ENCODE measurements around the gene GIMAP4. TPM values are rescaled to one million over a fixed set of nuclear protein-coding genes. Genes with fewer than 3 reads are reported as not detected.
"Not testable (repeated sequence)": the region's sequence is repeated elsewhere in the genome, so short reads cannot be mapped to it uniquely, and the experiment has no call there.

GIMAP4 gene
- 168 TPM for polyA plus RNA-seq (2012; ENCODE audit: insufficient read depth, insufficient read length)

DNA sequence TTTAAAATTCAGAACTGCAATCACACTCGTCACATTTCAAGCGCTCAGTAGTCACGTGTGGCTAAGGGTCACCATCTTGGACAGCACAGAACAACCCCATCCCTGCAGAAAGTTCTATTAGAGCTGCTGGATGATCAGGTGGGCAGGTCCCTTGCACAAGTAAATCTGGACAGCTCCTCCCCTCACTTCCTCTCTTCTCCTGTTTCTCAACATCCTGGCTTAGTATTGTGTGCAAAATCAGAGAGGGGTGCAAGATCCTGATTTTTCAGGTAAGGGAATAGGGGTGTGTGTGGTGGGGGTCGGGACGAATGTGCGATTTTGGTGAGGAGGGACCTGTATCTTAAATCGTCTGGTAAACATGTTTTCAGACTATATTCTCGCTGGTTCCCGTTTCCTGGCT is at the start of gene GIMAP4:
Gene GIMAP4, plus strand, starts transcription at position 222 of the 400 bp plus-strand sequence. CDS start 2,512 bp downstream, outside the sequence.
- DNase-seq (ENCODE audit: low read depth, low spot score) = no peak
- H3K4me3 ChIP-seq (ENCODE audit: low read length) = peak within 1 kb of the TSS; percentile 44

DNA sequence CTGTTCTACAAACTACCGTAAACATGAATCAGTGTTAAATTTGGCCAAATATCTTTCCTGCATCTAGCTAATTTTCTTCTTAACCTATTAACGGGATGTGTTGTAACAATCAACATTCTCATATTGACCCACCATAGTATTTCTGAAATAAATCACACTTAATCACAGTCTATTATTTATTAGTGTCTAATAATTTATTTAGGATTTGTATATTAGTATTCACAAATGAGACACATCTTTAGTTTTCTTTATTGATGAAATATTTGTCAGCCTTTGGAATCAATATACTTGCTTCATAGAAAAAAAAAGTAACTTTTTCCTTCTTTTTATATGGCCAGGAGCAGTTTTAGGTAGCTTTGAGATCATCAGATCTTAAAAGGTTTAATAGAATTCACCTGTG is 47.9 kb upstream of the GIMAP4 start:
- no peak for DNase-seq (ENCODE audit: low read depth, low spot score)
- H3K4me3 ChIP-seq (ENCODE audit: low read length) = no peak overlapping the region

DNA sequence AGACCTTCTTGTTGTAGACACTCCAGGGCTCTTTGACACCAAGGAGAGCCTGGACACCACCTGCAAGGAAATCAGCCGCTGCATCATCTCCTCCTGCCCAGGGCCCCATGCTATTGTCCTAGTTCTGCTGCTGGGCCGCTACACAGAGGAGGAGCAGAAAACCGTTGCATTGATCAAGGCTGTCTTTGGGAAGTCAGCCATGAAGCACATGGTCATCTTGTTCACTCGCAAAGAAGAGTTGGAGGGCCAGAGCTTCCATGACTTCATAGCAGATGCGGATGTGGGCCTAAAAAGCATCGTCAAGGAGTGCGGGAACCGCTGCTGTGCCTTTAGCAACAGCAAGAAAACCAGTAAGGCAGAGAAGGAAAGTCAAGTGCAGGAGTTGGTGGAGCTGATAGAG is 47.0 kb upstream of the GIMAP4 start:
- DNase-seq (ENCODE audit: low read depth, low spot score) = no peak
- no peak overlapping the region for H3K4me3 ChIP-seq (ENCODE audit: low read length)

DNA sequence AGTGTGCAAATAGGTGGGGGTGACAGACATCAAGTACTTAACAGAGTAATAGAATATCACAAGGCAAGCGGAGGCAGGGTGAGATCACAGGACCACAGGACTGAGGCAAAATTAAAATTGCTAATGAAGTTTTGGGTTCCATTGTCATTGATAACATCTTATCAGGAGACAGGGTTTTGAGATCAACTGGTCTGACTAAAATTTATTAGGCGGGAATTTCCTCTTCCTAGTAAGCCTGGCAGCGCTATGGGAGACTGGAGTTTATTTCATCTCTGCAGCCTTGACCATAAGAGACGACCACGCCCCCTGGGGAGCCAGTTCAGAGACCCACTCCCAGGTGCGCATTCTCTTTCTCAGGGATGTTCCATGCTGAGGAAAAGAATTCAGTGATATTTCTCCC is 44.3 kb upstream of the GIMAP4 start:
- DNase-seq (ENCODE audit: low read depth, low spot score) = not testable (repeated sequence)

DNA sequence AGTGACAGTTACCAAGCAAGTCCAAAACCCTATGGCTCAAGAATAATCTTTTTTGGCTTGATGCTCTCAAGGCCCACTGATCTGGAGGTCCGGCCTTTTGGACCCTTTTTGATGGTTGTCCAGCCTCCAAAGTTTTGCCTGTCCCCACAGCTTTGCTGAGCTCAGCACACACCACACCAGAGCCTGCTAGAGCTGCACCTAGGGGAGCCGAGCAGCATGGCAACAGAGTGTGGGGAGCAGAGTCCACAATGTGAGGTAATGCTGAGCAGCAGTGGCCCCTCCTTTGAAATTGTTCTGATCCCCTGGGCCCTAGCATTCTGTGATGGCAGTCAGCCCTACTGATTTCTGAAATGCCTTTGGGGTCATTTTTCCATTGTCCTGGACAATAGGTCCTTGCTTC is 43.2 kb upstream of the GIMAP4 start:
- H3K4me3 ChIP-seq (ENCODE audit: low read length) = no peak overlapping the region
- no peak for DNase-seq (ENCODE audit: low read depth, low spot score)

More for the DNA sequence above, 44.3 kb upstream of the GIMAP4 start:
- H3K4me3 ChIP-seq (ENCODE audit: low read length) = not testable (repeated sequence)

DNA sequence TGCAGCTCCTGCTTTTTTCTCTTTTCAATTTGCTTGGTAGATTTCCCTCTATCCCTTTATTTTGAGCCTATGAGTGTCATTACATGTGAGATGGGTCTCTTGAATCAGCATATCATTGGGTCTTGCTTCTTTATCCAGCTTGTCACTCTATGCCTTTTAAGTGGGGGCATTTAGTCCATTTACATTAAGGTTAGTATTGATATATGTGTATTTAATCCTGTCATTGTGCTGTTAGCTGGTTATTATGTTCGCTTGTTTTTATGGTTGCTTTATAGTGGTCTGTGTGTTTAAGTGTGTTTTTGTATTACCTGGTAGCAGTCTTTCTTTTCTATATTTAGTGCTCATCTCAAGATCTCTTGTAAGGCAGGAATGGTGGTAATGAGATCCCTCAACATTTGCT is 35.5 kb upstream of the GIMAP4 start:
- H3K4me3 ChIP-seq (ENCODE audit: low read length) = no peak overlapping the region
- no peak for DNase-seq (ENCODE audit: low read depth, low spot score)

DNA sequence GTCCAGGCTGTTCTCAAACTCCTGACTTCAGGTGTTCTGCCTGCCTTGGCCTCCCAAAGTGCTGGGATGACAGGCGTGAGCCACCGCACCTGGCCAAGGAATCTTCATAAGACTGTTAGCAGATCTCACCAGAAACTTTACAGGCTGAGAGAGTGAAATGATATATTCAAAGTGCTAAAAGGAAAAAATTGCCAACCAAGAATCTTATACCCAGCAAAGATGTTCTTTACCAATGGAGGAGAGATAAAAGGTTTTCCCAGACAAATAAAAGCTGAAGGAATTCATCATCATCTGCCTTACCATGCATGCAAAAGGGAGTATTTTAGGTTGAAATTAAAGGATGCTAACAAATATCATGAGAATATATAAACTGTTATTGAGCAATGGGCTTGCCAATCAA is 28.9 kb upstream of the GIMAP4 start:
- DNase-seq (ENCODE audit: low read depth, low spot score) = no peak
- no peak overlapping the region for H3K4me3 ChIP-seq (ENCODE audit: low read length)

DNA sequence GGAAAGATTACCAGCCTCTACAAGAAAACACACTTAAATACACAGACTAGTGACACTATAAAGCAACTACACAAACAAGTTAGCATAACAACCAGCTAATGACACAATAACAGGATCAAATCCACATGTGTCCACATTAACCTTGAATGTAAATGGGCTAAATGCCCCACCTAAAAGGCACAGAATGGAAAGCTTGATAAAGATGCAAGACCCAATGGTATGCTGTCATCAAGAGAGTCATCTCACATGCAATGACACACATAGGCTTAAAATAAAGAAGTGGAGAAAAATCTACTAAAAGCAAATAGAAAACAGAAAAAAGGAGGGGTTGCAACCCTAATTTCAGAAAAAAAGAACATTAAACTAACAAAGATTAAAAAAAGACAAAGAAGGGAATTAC is 14.0 kb upstream of the GIMAP4 start:
- DNase-seq (ENCODE audit: low read depth, low spot score) = no peak

DNA sequence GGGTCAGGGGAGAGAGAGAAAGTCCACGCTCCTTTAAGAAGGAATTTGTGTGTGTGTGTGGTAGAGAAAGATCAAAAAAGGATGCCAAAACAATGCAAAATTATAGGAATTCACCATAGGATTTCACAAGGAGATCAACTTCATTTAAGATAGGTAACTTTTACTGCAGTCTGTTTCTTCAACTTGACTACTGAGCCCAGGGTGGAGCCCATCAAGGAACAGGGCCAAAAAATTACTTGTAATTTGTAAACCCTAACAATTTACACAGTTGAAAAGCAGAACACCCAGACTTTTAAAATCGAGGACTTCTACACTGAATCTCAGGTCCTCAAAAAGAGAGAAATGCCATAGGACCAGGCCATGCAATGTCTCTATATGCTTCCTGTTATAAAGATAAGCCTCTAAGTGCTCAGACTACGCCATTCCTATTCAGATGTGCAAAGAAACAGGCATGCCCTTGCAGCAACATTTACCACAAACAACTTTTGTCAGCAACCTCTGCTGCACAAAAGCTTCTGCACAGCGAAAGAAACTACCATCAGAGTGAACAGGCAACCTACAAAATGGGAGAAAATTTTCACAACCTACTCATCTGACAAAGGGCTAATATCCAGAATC is 10.6 kb upstream of the GIMAP4 start:
- no peak overlapping the region for H3K4me3 ChIP-seq (ENCODE audit: low read length)
- peak; percentile 97 for DNase-seq (ENCODE audit: low read depth, low spot score)

More for the DNA sequence above, 14.0 kb upstream of the GIMAP4 start:
- H3K4me3 ChIP-seq (ENCODE audit: low read length) = no peak overlapping the region

DNA sequence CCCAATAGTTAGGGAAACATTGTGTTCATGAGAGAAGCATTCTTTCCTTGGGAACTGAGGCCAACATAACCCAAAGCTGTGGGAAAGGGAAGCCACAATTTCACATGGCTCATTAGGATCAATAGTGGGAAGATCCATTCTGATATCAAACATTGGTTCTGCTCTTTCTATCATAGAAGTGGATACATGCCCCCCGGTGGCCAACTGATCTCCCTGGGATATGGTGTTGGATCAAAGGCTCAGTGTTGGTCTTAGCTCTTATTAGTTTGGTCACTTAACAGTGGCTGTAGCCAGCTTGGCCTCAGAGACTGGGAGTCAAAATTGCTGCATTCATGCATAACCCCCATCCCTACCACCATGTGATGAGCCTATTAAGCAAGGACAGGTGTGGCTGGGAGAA is 6.7 kb upstream of the GIMAP4 start:
- H3K4me3 ChIP-seq (ENCODE audit: low read length) = no peak overlapping the region
- no peak for DNase-seq (ENCODE audit: low read depth, low spot score)

DNA sequence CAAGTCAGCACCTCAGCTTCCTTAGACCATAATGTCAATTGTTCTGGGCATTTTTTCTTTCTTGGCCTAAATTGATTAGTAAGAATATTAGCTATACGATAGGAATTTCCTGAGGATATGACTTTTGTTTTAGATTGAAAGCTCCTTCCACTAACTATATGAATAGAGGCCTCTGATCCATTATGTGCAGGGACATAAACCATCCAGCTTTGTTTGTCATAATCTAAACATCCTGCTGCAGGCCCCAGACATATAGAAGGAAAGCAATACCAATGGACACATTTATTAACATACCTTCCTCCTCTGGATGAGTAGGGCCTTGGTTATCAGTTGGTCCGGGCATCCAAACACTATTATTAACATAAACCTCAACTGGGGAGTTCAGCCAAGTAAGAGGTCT is 4.3 kb upstream of the GIMAP4 start:
- H3K4me3 ChIP-seq (ENCODE audit: low read length) = no peak overlapping the region
- DNase-seq (ENCODE audit: low read depth, low spot score) = no peak

DNA sequence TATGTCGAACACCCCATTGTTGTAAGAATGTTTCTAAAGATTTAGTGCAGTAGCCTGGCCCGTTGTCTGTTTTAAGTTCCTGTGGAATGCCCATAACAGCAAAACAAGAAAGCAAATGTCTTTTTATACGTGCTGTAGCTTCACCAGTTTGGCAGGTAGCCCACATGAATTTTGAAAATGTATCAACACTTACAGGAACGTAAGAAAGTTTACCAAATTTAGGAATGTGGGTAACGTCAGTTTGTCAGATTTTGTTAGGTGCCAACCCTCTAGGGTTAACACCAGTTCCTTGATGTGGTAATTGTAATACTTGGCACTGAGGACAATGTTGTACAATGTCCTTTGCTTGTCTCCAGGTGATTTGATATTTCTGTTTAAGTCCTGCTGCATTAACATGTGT is 3.2 kb upstream of the GIMAP4 start:
- DNase-seq (ENCODE audit: low read depth, low spot score) = peak; percentile 68

DNA sequence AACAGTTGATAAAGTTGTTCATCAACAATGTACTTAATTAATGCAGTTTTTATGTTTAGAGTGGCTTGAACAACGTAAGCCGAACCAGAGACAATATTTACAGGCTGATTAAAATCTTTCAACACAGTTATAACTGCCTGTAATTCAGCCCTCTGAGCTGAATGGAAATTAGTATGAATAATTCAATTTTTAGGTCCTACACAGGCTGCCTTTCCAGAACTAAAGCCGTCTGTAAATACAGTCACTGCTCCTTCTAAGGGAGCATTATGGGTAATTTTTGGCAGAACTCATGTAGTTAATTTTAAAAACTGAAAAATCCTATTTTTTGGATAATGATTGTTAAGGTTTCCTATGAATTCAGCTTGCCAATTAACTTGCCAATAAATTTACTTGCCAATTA is 2.6 kb upstream of the GIMAP4 start:
- no peak overlapping the region for H3K4me3 ChIP-seq (ENCODE audit: low read length)
- no peak for DNase-seq (ENCODE audit: low read depth, low spot score)

More for the DNA sequence above, 3.2 kb upstream of the GIMAP4 start:
- H3K4me3 ChIP-seq (ENCODE audit: low read length) = no peak overlapping the region

DNA sequence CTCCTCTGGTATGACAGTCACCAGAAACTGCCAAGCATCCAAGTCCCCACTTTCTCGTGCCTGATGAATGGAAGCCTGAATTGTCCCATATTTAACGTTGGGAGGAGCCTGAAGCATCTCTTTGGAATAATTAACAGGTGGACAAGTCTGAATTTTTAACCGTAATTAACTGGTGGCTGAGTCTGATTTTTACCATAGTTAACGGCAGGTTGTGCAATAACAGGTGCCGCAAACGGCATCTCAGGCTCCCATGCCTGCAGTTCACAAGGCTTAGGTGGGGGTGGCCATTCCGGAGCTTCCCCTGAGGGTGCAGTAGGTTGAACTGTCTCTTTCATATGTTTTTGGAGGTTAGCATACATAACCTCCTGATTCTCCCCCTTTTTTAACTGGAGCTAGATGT is 2.0 kb upstream of the GIMAP4 start:
- H3K4me3 ChIP-seq (ENCODE audit: low read length) = no peak overlapping the region
- DNase-seq (ENCODE audit: low read depth, low spot score) = no peak

DNA sequence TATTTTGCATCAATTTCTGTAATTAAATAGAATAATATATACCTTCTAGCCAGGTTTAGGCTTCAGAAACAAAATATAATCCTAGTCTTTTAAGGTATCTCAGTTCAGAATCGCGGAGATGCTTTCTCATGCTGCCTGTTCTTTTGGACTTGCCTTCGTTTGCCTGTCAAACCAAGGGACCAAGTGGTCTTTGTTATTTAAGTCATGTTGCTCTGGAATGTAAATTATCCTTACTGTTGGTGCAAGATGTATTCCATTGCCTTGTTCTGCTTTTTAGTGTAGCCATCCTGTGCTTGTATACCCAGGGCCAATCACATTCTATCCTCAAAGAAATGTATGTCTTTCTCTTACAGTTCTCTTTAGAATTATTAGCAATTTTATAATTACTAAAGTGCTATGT is 1.1 kb upstream of the GIMAP4 start:
- no peak overlapping the region for H3K4me3 ChIP-seq (ENCODE audit: low read length)
- DNase-seq (ENCODE audit: low read depth, low spot score) = no peak

DNA sequence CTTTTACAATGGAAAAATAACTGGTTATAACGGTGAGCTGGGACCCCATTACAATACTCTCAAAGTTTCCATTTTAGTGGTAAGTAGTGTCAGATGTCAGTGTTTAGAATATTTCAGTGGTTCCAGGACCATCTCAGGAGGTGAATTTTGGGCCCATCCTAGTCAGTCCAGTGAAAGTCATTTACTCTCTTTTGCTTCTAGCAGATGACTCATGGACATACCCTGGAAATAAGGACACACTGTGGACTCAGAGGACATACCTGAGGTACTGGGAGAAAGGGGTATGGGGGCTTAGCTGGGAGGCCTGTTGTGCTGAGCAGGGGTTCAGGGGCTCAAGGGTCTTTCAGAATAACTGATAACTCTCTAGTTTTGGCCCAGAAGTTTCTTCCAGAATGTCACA is 618 bp upstream of the GIMAP4 start:
- no peak for DNase-seq (ENCODE audit: low read depth, low spot score)
- H3K4me3 ChIP-seq (ENCODE audit: low read length) = no peak overlapping the region

DNA sequence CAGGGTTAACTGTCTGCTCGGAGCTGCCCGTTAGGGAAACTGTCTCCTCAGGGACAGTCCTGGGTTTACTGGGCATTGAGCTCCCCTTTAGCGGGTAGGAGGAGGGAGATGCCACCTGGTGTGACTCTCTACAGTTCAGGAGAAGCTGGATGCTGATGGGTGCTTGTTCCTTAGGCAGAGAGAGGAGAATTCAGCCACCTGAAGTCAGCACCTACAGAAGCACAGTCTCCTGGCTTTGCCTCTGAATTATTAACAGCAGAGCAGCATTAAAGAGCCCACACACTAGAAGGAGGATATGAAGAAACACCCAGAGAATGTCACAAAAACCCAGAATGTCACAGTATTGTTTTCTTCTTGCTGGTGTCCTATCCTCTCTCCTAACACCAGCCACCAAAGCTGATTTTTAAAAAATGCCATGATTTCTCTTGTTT is 696 bp downstream of the GIMAP4 start:
- H3K4me3 ChIP-seq (ENCODE audit: low read length) = peak overlapping the region; percentile 44
- no peak for DNase-seq (ENCODE audit: low read depth, low spot score)

DNA sequence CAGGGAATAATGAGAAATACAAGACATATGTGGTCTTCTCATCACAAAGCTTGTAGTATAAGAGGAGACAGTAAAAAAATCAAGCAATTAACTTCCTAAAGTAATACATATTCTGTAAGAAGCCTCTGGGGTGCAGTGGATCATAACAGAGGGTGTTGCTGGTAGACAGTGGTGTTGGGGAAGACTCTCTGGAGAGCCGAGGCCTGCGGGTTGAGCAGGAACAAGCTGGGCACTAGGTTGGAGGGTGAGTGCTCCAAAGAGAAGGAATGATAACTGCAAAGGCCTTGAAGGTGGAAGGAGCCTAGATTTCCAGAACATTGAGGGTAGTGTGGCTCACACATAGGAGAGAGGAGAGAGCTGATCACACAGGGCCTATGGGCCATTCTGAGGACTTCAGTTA is 1.5 kb downstream of the GIMAP4 start:
- no peak for DNase-seq (ENCODE audit: low read depth, low spot score)
- H3K4me3 ChIP-seq (ENCODE audit: low read length) = no peak overlapping the region

DNA sequence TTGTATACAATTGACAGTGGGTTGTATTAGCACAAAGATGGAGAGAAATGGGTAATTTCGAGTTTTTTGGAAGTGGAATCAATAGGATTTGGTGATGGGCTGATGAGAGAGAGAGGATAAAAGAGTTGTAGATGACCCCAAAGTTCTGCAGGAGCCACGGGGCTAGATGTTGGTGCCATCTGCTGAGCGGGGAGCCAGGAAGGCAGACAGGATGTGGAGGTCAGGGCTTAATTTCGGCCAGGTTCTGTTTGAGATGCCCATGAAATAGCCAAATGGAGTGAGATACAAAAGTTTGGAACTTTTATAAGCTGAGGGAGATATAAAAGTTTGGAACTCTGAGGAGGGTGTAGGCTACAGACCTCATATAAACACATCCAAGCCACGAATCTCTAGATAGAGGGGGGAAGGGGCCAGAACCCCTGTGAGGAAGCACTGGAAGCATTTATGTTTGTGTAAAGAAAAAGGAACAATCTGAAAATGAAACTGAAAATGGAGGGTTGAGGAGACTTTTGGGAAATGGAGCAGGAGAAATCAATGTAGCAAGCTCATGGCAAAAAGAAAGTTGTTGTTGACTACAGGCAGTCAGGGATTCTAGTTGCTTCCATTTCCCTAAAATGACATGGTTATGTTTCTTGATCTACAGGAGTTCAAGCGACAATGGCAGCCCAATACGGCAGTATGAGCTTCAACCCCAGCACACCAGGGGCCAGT is 2.2 kb downstream of the GIMAP4 start:
- no peak overlapping the region for H3K4me3 ChIP-seq (ENCODE audit: low read length)
- DNase-seq (ENCODE audit: low read depth, low spot score) = no peak

DNA sequence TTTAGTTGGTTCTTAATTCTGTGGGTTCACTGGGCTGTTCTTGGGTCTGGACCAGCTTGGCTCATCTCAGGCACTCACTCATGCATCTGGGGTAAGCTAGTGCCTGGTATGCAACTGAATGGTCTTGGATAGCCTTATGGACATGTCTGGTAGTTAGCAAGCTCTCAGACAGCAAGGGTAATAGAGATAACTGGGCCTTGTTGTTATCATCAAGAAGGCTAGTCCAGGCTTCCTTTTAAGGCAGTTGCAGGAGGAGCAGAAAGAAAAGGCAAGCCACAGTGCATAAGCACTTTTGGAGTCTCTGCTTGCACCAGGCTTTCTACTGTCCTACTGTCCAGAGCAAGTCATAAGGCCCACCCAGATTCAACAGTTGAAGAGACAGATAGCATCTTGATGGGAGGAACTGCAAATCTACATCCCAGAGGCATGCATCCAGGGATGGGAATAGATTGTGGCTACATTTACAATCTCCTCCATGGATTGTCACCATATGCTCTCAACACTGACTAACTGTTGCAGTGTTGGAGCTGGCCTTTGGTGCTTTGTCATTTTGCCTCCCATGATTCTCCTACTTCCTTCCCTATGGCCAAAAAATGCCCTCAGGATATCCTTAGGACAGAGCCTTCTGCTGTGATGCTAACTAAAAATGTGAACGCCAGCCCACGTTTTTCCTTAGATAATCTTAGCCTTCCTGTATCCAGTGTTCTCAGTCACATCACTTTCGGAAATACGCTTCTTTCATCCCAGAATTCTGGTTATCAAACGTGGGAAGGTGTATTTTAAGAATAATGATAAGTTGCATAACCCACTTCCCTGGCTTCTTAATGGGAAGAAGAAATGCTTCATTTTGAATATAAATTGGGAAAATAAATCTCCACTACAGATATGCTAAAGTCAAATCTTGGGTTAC is 3.6 kb downstream of the GIMAP4 start:
- DNase-seq (ENCODE audit: low read depth, low spot score) = no peak
- H3K4me3 ChIP-seq (ENCODE audit: low read length) = no peak overlapping the region

Data from Jurkat, Clone E6-1 (cell line).